Adipose tissue (tissue), 3 donors: ENCODE data around the gene ATP5F1A. TPM values are rescaled to one million over a fixed set of nuclear protein-coding genes. Genes with fewer than 3 reads are reported as not detected.

Experiments
- H3K27ac ChIP-seq: one replicate; pipeline ENCODE4 v1.5.1; 2013; ENCODE audit warnings: low read depth, low read length
- WGBS, 3 donors: extraction: QIAGEN DNeasy Blood & Tissue Kit; methylation state at CpG; one replicate each; pipeline ENCODE4 v1.1.7; 2013; 5-methylcytosine and 5-hydroxymethylcytosine counted together
- polyA plus RNA-seq, 3 donors: library from polyadenylated mRNA; stranded (reverse); fragments of 200-250 nt; gene quantifications; one replicate each; pipeline ENCODE4 v1.2.3, GENCODE V29; 2013
- donor health status: healthy with polysubstance abuse.
- donor health status: Bipolar disorder and iron deficiency.
- donor health status: healthy.

ATP5F1A gene
- polyA plus RNA-seq, 3 donors, result 248 to 476 (median 326) TPM

DNA sequence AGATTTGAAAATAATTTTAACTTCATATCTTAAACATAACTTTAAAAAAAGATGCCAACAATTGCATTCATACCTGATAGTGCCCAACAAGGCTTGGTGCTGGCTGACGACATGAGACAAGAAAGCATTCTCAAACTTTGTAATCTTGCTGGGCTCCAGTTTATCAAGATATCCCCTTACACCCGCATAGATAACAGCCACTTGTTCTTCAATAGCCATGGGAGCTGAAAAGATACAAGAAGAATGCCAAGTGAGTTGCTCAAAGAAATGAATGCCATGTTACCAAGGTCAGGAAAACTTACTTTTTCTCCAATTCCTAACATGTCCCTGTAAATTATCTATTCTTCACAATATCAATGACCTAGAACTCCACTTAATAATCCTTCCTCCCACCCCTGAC lies 13.7 kb downstream of the ATP5F1A start:
- H3K27ac ChIP-seq, result no peak overlapping the region
- 42 to 92% (median 74%) methylated on average over 2 of the region's 2 CpGs for WGBS, 3 donors

DNA sequence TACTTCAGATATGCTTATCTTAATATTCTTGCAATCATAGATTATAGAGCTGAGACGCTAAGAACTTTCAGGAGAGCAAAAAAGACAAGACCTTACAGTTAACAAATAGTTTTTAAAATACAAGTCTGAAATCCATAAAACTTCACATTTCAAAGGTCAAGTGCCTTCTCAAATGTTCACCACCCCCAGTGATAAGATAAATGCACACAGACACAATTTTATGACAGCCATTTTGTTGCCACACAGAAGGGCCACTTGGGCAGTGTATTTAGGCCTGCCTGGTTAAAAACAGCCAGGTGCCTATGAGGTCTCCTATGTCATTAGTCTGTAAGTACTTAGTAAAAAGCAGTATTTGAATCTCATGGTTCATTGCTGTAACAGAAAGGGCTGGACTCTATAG lies 17.9 kb downstream of the ATP5F1A start:
- H3K27ac ChIP-seq, result no peak overlapping the region
- 69 to 93% (median 86%) methylated on average over 1 of the region's 1 CpG for WGBS, 3 donors

DNA sequence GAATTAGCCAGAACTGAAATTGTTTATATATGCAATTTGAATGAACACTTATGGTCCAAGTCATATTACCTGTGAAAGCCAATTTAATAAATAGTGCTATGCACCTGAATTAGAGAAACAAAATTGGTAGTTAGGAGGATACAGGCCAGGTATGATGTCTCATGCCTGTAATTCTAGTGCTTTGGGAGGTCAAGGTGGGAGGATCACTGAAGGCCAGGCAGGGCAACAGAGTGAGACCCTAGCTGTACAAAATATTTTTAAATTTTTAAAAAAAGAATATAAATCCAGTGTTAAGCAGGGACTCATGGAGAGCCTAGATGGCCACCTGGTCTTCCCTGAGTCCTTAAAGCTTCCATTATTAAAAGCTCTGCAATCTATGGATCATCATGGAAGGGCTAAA lies 18.8 kb downstream of the ATP5F1A start:
- H3K27ac ChIP-seq, result no peak overlapping the region

DNA sequence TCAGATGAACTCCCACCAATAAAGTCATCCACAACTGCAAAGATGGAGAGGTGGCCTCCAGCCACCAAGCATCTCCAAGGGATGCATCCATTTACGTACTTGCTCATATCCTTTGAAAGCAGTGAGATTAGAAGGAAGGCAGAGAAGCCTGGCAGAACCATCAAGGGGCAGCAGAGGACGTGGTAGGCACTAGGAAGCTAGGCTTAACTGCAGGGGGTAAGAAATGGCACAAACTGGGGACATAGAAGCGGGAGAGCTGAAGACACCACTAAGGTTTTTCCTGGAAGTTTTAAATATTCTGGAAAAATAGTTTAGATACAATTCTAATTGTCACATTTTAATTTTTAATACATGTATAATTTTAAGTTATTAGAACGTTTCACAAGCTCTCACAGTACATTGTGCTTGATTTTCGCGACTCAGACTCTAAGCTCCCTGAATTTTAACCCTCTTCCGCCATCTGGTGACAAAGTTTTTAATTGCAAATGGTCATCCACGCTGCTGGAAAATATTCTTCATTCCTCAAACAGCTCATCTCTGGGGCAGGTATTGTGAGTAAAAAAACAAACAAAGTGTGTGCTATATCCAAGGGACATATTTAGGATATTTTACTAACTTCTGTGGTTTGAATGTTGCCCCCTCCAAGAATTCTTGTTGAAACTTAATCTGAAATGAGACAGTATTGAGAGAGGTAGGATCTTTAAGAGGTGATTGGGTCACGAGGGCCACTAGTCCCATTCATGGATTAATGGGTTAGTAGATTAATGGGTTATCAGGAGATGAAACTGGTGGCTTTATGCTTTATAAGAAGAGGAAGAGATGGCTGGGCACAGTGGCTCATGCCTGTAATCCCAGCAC lies 24.4 kb downstream of the ATP5F1A start:
- 29 to 33% (median 31%) methylated on average over 9 of the region's 9 CpGs for WGBS, 3 donors
- H3K27ac ChIP-seq, result no peak overlapping the region

DNA sequence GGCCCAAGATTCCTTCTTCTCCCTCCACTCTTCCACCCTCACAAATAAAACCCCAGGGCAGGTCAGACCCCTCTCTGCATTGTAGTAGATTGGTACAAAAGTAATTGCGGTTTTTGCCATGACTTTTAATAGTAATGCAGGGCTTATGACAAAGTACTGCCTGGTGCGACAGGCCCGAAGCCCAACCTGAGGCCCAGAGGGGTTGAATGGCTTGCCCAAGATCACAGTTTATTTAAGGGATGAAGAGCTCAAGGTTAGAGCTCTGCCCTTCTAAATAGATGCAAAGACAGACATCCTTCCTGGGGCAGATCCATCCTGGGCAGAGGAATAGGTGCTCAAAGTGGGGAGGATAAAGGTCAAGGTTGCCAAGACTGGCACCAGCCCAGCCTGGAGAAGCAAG lies 25.1 kb downstream of the ATP5F1A start:
- H3K27ac ChIP-seq, result no peak overlapping the region
- 79 to 90% (median 82%) methylated on average over 3 of the region's 3 CpGs for WGBS, 3 donors

DNA sequence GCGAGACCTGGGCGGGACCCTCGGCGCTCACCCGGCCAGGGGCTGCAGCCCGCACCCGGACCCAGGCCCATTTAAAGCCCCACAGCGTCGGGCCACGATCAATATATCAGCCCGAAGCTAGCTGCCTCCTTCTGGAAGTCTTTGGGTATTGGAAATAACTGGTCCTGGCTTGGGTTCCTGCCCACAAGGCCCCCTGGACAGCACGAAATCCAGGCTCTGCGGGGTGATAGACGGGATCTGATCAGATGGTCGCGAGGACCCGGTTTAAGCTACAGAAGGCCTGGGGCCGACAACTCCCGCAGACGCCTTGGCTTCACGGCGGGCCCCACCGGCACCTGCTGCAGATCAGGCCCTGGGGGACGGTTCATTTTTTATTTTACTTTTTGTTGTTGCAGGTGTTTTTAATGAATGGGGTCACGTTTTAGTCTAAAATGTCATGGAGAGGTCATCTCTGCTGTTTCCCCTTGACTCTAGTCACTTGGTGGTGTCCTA lies 25.7 kb downstream of the ATP5F1A start:
- 22 to 27% (median 25%) methylated on average over 25 of the region's 25 CpGs for WGBS, 3 donors
- H3K27ac ChIP-seq, result no peak overlapping the region

DNA sequence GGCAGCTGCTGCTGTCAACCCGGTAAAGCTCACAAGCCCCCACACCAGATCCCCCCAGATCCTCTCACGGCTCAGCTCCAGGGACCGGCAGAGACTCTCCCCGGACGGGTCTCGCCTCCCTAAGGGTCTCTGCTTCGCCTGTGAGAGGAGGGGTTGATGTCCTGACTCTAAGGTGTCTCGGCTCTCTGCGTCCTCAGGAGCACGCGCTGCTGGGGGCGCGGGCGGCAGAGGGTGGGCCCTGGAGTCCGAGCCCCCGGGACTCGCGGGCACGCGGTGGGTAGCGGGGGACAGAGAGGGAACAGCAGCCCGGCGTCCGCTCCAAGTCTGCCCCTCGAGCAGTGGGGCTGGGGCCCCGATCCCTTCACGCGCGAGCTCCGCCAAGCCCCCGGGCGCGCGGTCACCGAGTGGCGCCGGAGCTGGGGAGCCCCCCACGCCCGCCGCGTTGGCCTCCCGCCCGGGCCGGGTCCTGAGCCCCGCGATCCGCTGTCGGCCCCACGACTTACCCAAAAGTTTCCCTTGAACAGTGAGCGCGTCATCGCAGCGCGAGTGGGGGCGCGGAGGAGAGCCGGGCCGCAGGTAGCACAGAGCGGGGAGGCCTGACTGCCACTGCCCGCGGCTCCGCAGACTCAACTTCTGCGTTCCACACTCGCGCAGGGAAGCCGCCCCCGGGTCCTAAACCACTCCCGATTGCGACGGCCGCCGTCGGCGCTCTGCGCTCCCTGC lies 26.3 kb downstream of the ATP5F1A start, which contains the start of gene PSTPIP2:
Gene PSTPIP2, minus strand, starts transcription at position 608 of the 723 bp plus-strand sequence. Its CDS starts 72 bp downstream, at position 536.
- 0 to 1% (median 1%) methylated on average over 66 to 75 of the region's 75 CpGs for WGBS, 3 donors
- no peak within 1 kb of the TSS for H3K27ac ChIP-seq

DNA sequence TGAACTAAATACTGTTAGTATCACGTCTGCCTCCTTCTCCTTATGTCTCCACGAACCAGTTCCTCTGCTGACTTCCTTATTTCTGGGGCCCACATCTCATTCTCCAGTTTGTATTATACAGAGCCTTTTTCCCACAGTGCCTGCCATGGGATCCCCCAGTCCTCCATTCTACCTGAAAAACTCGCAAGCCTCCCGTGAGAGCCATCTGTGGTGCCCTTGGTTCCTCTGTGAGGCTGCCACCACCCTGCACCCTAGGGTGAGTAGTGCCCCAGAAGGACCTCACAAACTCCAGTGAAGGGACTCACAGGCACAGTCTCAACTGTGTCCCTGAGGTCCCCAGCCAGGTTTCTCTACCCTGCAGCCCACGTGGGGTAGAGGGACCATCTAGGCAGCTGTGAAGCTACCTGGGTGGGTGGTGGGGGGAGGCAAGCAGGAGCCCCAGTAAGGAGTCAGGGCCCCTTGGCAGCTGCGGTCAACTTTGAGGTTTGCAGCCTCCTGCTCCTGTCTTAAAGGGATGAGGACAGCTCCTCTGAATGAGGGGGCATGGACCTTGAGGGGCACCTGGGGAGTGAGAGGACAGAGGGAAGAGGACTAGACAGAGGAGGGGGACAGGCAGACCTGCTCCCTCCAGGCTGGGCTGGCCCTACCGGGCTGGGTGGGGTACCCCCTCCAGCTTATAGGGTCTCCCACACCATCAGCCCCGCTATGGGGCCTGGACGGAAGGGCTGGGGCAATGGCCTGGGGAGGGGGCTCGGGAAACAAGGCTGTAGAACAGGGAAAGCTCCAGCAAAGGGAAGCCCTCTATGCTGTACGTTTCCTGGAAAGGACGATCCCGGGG lies 27.1 kb downstream of the ATP5F1A start:
- 23 to 49% (median 27%) methylated on average over 13 of the region's 13 CpGs for WGBS, 3 donors
- H3K27ac ChIP-seq, result no peak overlapping the region

DNA sequence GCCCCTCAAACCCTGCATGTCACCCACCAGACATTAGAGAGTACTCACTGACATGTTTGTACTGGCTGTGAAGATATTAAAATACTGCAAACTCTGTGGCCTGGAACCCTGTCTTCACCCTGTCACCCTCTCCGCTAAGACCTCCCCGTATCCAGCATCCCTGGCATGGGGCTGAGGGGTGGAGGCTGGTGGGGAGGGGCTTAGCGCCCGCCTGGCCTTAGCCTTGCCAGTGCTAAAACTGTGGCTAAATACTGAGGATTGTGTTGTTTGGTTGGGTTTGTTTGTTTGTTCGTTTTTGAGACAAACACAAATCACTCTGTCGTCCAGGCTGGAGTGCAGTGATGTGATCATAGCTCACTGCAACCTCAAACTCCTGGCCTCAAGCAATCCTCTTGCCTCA lies 27.9 kb downstream of the ATP5F1A start:
- no peak overlapping the region for H3K27ac ChIP-seq
- WGBS, 3 donors, result 71 to 86% (median 82%) methylated on average over 6 of the region's 6 CpGs

DNA sequence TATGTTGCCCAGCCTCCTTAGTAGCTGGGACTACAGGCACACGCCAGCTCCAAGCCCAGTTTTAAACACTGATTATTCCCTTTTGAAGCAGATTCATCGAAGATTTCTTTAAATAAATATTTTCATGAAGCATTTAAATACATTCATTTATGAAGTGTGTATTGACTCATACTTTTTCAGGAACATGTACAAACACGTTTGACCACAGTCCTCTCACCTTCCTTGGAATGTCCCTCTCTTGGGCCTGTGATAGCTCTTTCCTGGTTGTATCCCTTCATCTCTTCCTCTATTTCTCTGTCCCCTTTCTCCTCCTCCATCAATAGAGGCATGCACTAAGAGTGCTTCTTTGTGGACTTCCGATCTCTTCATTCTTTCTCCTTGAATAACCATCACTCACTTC lies 28.6 kb downstream of the ATP5F1A start:
- 76 to 85% (median 81%) methylated on average over 4 of the region's 4 CpGs for WGBS, 3 donors
- H3K27ac ChIP-seq, result no peak overlapping the region

DNA sequence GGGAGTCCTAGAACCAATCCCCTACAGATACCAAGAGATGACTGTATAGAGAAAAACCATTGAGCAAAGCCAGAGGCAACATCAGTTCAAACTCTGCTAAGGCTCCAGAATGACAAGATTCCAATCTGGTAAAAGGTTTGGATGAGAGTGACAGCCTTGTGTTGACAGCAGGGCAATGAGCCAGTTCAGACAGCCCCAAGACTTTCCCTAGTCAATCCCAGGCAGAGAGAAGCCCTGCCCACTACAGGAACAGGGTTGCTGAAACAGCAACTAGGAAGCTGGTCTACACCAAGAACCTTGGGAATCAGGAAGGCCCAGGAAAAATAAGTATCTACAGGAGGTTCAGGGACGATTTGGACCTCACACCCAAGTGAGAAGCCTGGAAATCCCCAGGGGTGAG lies 29.3 kb downstream of the ATP5F1A start:
- 19 to 50% (median 49%) methylated on average over 1 of the region's 1 CpG for WGBS, 3 donors

DNA sequence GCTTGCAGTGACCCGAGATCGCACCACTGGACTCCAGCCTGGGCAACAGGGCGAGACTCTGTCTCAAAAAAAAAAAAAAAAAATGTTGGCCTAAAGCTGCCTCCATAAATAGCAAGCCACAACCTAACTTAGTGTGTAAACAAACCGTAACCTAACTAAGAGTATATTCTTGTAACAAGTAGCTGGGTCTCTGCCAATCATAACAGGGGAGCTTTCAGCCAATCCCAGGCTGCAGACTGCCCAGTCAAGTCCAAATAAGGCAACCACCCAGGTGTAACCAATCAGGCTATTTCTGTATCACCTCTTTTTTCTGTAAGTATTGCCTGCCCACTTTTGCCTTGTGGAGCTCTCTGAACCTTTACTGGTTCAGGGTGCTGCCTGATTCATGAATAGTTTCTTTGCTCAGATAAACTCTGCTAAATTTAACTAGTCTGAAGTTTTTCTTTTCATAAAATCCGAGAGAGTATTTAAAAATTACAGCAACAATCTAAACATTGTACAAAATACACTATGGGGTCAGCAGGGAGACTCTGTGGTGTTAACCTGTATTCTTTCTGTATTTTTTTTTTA lies 30.6 kb downstream of the ATP5F1A start:
- no peak overlapping the region for H3K27ac ChIP-seq
- WGBS, 3 donors, result 88 to 92% (median 89%) methylated on average over 4 to 5 of the region's 5 CpGs

More for the DNA sequence above, 29.3 kb downstream of the ATP5F1A start:
- H3K27ac ChIP-seq, result no peak overlapping the region

DNA sequence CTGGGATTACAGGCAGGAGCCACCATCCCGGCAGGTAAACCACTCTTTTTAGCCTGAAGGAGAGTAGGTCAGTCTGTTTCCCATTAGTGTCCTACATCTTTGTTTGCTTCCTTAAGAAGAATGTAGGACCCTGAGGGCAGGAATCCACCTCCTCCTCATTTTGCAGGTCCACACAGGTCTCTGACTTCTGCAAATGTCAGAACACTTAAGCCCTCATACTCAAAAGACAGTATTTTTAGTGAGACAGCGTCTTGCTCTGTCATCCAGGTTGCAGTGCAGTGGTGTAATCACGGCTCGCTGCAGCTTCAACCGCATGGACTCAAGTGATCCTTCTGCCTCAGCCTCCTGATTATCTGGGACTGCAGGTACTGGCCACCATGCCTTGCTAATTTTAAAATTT lies 35.3 kb downstream of the ATP5F1A start:
- 78 to 91% (median 84%) methylated on average over 5 of the region's 5 CpGs for WGBS, 3 donors
- H3K27ac ChIP-seq, result no peak overlapping the region

DNA sequence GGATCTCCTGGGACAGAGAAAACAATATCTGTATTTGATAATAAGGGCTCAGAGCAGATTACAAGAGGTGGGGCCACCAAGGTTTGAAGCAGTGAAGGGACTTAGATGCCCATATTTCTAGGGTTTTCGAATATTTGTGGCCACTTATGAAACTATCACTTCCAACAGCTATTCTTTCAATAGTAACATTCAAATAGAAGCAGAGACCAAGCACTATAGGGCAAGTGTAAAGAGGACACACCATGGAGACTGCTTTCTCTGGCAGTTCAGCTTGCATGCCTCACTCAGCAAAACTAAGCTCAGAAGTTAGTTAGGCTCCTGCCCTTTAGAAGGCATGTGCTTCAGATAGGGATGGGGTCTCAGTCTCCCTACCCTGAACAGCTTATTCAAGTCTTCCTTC lies 36.3 kb downstream of the ATP5F1A start:
- 84 to 100% (median 88%) methylated on average over 1 of the region's 1 CpG for WGBS, 3 donors
- no peak overlapping the region for H3K27ac ChIP-seq

DNA sequence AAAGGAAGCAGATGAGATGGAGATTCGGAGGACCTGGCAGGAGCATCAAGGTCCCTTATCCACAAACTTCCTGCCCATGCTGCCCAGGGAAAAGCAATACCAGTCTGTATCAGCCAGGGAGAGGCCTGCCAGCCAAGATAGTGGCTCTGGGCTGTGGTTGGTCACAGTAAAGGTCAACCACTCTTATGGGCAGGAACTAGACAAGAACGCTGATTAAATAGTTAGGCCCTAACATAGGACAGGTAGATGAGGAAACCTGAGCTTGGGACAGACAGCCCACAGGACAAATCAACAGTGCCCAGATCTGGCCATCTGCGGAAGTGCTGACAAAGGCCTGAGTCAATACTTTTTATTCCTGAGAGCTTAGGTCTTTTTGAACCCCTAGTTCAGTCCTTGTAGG lies 36.7 kb downstream of the ATP5F1A start:
- WGBS, 3 donors, result 71 to 82% (median 78%) methylated on average over 3 of the region's 3 CpGs
- H3K27ac ChIP-seq, result no peak overlapping the region

DNA sequence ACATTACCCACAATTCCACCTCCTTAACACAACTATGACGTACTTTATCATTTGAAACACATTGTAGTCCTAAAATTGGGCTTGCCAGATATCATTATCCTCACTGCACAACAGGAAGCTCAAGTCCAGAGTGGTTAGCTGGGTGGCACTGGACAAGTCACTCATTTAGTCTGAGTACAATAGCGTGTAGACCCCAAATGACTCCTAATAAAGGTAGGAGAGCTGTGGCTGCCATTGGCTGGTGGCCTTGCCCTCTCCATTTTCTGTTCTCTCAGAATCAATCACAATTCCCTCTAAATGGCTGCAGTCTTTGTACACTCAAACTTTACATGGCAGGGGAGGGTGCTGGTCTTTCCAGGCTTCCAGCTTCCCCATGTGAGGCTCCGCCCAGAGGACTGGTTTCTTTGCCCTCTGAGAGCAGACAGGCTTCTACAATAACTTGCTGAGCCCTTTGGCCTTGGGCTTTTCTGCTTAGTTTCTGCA lies 37.7 kb downstream of the ATP5F1A start:
- no peak overlapping the region for H3K27ac ChIP-seq
- 79 to 90% (median 84%) methylated on average over 3 of the region's 3 CpGs for WGBS, 3 donors

DNA sequence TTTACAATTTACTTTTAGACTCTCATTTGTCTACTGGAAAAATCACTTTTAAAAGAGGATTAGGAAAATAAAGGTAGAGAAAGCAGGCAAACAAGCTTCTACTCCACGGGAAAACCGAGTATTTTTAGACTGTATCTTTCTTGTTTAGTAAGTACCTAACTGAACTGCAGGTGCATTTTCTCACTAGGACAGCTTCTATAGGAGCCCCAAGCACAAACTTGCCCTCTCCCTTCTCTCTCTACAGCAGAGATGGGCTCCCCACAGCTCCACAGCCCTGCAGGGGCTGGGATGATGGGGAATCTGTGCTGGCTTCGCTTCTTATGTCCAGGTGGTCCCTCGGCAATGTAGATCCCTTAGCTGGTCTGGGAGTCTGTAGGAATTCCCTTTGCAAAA lies 42.3 kb downstream of the ATP5F1A start:
- no peak overlapping the region for H3K27ac ChIP-seq

More for the DNA sequence above, 42.3 kb downstream of the ATP5F1A start:
- whole genome bisulfite sequencing, 3 donors, result 55 to 58% (median 57%) methylated on average over 4 of the region's 4 CpGs
